GM18907 (cell line): Measurements from ENCODE around the gene COL21A1.

Experiments used
- ATAC-seq: cut with Tn5 transposase; IDR thresholded peaks from one replicate; pipeline ENCODE4 v1.9.1; 2021; ENCODE audit warnings: mild to moderate bottlenecking, moderate library complexity; ENCODE audit not compliant: unreplicated experiment

The COL21A1 gene

DNA sequence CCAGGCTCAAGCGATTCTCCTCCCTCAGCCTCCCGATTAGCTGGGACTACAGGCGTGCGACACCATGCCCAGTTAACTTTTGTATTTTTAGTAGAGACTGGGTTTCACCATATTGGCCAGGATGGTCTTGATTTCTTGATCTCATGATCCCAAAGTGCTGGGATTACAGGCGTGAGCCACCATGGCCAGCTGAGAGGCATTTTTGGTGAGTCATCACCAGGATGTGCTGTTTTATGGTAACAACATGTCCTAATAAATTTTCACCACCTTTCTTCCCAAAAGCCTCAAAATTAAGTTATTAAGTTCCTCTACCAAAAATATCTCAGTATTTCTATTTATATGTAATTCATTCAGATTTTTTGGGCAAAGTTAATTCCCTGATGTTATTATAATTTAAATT, 53.5 kb downstream of the COL21A1 start:
- no peak for ATAC-seq

DNA sequence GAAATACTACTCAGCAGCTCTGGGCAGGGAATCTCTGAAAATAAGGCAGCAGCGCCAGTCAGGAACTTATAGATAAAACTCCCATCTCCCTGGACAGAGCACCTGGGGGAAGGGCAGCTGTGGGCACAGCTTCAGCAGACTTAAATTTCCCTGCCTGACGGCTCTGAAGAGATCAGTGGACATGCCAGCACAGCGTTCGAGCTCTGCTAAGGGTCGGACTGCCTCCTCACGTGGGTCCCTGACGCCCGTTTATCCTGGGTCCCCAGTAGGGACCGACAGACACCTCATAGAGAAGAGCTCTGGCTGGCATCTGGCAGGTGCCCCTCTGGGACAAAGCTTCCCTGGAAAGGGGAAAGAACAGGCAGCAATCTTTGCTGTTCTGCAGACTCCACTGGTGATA, 59.0 kb downstream of the COL21A1 start:
- ATAC-seq = no peak

DNA sequence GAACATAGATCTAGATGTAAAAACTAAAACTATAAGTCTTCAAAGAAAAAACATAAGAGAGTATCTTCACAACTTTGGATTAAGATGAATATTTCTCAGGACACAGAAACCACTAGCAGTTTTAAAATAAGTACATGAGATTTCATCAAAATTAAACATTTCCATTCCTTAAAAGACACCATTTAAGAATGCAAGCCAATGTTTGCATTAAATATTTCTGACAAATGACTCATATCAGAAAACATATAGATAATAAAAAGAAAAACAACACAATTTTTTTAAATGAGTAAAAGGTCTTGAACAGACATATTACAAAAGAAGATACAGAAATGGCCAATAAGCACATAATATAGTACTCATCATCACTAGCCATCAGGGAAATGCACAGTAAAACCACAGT, 59.7 kb downstream of the COL21A1 start:
- no peak for ATAC-seq

DNA sequence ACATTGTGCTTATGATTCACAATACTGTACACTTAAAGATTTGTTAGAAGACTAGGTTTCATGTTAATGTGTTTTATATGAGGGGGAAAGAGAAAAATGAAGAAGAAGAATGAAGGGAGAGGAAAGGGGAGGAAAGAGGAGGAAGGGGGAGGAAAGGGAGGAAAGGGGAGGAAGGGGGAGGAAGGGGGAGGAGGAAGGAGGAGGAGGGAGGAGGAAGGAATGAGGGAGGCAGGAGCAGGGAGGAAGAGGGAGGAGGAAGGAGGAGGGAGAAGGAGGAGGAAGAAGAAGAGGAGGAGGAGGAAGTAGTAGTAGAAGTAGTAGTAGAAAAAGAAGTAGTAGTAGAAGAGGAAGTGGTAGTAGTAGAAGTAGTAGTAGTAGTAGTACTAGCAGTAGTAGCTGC, 70.6 kb downstream of the COL21A1 start:
- no peak for ATAC-seq

DNA sequence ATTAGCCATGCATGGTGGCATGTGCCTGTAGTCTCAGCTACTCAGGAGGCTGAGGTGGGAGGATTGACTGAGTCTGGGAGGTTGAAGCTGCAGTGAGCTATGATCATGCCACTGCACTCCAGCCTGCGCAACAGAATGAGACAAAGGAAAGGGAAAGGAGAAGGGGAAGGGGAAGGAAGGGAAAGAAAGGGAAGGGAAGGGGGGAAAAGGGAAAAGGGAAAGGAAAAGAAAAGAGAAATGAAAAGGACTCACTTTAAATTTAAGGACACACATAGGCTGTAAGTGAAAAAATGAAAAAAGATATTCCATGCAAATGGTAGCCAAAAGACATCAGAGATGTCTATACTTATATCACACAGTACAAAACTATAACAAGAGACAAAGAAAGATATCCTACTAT, 74.2 kb downstream of the COL21A1 start:
- ATAC-seq = no peak

DNA sequence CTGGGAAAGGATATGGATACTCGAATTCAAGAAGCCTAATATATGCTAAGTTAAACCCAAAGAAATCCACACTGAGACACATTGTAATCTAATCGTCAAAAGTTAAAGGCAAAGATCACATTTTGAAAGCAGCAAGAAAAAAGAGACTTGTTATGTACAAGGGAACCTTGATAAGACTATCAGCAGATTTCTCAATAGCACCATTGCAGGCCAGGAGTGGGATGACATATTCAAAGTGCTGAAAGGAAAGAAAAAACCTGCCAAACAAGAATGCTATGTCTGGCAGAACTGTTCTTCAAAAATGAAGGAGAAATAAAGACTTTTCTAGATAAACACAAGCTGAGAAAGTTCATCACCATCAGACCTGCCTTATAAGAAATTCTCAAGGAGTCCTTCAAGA, 75.2 kb downstream of the COL21A1 start:
- no peak for ATAC-seq

DNA sequence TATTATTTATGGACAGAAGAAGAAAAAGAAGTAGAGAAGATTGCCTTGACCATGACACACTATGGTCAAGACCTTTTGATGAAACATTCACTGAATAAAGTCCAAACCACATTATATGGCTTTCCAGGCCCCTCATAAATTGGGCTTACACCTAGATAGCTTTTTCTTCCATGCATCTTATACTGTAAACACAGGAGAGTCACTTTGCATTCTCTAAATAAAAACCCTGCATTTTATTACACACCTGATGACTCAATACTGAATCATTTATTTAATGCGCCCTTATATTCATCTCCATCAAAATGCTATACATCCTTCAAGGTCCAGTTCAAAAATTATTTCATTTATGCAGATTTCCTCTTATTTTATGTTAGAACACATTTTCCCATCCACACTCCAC, 78.0 kb downstream of the COL21A1 start:
- ATAC-seq = no peak

DNA sequence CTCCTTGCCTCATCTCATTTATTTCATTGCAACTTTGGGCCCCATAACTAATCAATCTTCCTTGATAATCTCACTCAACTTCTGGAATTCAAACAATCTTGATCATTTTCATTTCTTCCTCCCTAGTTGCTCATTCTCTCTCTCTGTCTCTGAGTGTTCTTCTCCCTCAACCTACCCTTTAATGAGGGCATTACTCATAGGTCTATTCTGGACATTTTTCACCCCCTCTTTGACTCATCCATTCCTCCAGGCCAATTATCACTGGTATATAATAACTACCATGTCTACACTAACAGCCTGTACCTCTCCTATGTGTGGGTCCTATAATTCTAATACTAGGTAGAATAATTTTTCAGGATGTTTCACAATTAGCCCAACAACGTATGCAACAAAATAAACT, 78.8 kb downstream of the COL21A1 start:
- no peak for ATAC-seq

DNA sequence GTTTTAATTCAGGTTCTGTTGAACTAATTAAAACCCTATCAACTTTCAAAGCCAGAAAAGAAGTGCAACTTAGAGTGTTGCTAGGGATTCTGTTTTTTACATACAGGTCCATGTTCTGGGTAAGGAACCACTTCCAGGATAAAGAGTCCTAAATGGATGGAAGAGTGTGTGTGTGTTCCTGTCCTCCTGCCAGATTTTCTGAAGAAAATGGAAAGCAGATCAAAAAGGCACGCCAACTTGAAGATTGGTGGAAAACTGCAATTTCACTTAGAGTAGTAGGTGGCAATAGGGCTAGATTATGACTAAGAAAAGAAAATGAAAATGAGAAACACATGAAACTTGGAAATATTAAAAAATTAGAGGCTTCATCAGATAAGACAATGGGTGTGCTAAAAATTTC, 85.3 kb downstream of the COL21A1 start:
- ATAC-seq = no peak

DNA sequence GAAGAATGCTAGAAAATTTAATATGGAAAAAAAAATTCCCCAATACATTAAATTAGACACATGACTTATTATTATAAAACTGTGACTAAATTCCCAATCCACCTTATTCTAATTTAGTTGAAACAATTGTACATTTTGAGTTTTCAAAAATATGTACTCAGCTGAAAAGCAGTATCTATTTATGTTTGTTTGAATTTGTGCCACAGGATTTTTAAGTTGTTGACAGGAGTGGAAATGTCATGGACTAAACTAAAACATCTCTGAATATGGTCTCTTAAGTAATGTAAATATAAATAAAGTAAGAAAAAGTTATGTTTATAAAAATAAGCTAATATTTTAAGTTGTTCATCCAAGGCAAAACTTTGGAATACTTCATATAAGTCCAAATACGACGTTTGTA, 86.9 kb downstream of the COL21A1 start:
- ATAC-seq = no peak

DNA sequence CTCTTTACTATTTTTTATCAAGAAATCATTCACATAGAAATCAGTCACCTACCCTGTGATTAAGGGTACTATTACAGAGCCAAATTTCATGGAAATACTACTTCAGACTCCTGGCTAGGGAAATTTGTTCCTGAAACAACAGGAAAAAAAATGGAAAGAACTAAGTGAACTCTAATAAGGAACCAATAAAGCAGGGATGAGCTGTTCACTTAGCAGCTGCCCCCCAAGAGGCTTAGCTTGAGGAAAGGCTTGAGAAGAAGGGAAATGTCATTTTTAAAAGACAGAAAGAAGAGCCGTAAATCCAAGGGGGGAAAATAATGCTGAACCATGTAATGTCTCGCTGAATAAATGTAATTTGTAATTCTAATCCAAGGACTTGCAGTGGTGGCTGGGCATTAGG, 88.8 kb downstream of the COL21A1 start:
- no peak for ATAC-seq

DNA sequence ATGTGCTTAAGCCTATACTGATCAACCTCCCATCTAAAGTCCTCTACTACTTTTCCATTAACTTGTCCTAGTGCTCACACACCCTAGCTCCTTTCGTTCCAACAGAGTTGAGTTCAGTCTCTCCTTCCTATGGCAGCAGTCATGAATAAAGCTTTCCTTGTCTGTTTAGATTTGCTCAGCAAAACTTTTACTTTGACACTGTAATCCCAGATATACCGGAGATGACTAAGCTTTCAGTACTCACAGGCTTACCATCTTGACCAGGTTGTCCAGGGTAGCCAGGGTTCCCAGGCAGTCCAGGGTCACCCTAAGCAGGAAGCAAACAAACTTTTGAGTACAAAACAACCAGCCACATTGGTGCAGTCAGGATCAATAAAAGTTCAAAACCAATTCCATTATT, 90.7 kb downstream of the COL21A1 start:
- ATAC-seq = no peak

DNA sequence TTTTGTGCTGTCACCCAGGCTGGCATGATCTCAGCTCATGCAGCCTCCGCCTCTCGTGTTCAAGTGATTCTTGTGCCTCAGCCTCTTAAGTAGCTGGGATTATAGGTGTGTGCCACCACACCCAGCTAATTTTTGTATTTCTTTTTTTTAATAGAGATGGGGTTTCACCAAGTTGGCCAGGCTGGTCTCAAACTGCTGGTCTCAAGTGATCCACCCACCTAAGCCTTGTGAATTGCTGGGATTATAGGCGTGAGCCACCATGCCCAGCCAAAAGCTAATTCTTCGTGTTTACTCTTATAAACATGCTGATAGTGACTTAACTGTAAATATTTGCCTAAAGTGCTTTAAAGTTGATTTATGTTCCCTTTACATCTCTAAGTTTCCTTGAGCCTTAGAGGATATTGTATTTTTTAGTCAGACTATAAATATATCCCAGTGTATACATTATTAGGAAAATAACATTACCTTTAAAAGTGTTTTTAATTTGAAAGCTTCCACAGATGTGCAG, 91.7 kb downstream of the COL21A1 start:
- ATAC-seq = no peak

DNA sequence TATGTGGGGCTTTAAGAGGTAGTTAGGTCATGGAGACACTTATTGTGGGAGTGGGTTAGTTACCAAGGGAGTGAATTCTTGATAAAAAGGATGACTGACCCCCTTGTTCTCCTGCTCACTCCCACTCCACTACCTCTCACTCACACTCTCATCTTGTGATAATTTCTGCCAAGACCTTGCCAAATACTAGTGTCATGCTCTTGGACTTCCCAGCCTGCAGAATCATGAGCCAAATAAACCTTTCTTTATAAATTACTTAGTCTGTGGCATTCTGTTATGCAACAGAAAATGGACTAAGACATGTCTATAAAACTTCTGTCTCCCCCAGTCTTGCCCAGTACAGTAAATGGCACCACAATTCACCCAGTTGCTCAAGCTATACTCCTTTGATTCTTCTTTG, 93.3 kb downstream of the COL21A1 start:
- ATAC-seq = no peak

DNA sequence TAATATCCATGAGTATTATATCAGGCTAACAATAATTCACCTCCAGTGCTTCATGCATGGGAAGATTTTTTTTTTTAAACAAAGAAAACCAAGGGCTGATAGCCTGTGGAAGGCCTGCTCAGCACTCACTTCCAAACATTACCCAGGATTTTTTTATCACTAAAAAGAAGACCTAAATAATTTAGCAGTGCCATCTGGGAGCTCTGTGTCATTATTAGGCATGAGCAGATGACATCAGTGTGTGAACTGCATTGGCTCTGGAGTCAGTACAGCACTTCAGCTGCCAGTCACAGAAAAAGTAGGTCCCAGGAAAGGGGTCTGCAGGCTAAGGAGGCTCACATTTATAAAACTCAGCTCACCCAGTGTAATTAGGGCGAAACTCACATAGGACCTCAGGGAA, 94.8 kb downstream of the COL21A1 start:
- ATAC-seq = no peak

DNA sequence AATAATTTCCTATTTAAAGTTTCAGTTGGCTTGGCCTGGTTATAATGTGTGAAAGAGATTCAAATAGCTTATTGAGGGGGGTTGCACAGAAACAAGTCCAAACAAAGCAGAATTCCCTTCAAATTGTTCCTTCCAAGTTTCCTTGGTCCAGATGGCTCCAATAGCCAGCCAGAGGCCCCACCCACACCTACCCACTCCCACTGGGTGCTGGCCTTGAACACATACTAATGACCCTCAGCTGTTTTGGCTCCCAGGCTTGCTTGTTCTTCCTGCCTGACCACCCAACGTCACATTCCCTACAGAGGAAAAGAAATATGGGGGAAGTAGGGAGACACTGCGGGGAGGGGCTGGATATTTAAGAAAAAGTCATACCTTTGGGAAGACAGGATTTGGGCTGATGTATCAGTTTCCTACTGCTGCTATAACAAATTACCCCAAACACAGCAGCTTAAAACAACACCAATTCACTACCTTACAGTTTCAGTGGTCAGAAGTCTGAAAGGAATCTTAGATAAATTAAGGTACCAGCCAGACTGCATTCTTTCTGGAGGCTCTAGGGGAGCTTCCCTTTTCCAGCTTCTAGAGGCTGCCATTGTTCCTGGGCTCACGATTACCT, 95.7 kb downstream of the COL21A1 start:
- no peak for ATAC-seq

DNA sequence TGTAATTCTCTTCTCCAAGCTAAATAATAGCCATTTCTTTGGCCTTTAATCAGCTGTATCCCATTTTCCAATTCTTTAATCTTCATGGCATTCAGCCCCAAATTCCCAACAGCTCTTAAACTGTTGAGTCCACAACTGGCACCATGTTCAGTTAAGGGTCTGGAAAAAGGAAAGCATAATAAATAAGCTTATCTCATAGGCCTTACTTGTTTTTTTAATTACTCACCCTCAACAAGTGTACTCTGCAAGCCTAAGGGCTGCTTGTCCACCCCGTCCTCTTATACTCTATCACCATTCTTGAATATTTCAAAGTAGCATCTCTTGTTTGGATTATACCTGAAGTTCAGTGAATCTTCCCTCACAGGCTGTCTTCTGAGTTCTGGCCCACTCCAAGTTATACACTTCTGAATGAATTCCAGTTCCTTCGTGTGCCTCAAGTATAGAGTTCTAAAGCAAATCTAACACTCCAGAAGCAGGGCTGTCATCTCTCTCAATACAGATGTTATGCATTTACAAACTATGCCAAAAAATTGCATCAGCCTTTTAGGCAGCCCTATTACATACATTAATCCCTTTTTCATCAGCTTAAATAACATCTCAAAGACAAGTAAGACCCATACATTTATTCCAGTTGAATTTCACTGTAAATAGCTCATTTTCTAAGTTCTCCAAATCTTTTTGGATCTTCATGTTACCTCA, 98.7 kb downstream of the COL21A1 start:
- no peak for ATAC-seq

DNA sequence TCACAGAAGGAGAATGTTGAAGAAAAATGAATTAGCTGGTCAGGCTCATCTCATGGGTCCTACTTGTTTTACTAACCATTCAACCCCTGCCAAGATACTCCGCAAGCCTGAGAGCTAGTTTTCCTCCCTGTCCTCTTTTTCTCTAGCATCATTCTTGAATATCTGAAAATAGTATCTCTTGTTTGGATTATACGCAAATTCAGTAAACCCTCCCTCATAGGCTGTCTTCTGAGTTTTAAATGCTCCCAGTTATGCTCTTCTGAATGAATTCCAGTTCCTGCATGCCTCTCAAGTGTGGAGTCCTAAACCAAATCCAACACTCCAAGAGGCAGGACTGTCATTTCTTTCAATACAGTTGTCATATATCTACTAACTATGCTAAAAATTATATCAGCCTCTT, 99.6 kb downstream of the COL21A1 start:
- no peak for ATAC-seq

DNA sequence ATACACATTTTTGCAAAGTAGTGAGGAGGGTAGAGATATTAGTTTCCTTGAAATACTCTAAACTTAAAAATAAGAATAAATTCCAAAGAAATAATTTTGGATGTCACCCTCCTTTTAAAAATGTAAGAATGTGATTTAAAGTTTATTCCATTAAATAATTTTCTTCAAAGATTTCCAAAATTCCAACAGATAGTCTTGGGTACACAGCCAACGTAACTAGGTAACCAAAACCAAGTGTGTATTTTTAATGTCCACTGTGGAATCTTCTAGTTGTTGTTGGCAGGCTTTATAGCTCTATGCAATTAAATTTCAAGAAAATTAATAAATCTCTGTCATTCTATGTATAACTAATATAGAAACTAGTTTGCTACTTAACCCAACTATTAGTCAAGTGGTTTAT, 101.3 kb downstream of the COL21A1 start:
- ATAC-seq = no peak

DNA sequence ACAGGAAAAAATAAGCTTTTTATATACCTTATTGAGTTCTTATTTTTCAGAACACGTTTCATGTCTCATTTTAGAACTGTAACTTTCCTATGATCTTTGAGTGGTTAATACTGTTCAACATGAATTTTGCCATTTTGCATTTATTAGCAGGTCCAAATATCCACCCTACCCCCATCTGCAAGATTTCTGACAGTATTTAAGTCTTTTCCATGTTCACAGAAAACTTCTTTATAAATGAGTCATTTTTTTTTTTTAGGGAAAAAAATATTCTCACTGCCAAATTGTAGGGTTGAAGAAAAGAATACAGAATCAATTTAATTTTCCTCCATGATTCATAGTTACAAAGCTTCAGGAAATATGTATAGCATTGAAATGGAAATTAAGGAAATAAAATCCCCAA, 101.8 kb downstream of the COL21A1 start:
- ATAC-seq = no peak

DNA sequence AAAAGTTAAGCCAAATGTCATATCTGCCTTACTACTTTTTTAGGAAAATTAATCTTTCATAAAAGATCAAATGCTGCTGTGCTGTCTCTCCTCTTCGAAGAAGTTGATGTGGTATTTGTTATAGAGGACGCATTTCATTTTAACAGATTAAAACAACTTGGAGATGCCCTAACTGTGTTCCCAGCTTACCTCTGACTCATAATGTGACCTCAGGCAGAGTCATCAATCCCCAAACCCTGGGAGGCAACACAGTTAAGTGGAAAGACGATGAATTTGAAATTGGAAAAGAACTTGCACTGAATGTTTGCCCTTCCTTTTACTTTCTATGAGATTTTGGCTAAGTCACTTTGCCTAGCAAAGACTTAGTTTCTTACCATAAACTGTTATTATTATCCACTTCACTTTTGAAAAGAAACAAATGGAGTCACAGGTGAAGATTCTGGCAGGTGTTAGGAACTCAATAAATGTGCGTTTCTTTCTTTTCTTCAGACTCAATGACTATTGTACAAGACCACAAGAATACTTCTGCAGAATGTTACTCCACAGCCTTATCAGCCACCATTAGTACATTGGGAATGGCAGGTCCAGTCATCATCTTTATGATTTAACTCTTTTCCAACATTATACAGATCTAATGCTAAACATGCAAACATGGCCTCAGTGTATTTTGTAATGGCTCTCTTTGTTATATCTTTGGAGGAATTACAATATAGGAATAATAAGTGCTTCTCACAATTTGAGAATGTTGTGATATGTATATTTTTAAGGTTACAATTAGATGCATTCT, 102.6 kb downstream of the COL21A1 start:
- no peak for ATAC-seq

DNA sequence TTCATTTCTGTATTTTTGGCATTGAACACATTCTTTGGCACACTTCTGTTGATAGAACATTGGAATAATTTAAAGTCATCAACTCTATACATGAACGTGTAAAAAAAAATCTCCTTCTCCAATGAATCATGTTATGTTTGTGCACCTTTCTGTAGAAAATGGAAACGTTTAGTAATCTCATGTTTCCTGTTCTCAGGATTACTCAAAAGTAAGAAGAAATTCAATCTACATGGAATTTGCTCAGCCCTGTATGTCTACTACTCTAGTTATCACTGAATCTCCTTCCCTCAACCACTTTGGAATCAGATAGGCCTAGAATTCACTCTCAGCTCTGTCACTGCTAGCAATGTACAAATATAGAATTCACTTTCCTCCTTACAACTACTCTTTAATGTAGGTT, 103.6 kb downstream of the COL21A1 start:
- ATAC-seq = no peak
